Measurements from ENCODE around the gene CHADL. TPM values are rescaled to one million over a fixed set of nuclear protein-coding genes. Genes with fewer than 3 reads are reported as not detected.

CHADL gene
- total and polyA plus RNA-seq, 9 of the 15 experiments (the other 6 are each of a cell fraction or from before 2014, with no cell fraction given): not detected

- TF ChIP-seq TCF3 (CRISPR knock-in tag; IDR thresholded peaks at IDR 0.05) (peak; percentile 1; the same call in 1 of the 2 replicates), ZNF398 (CRISPR knock-in tag; IDR thresholded peaks at IDR 0.05) (no peak), CBX8 (IDR thresholded peaks at IDR 0.05; ENCODE audit: borderline replicate concordance, extremely low read depth, low read depth, low read length, poor library complexity, severe bottlenecking) (no peak), BCL6 (CRISPR knock-in tag; IDR thresholded peaks at IDR 0.05) (no peak), PCBP1 (IDR thresholded peaks at IDR 0.05; ENCODE audit: low read depth, low read length, poor library complexity, severe bottlenecking) (peak; percentile 54), SMAD3 (CRISPR knock-in tag; conservative IDR thresholded peaks at IDR 0.05) (no peak), PYGO2 (tag; IDR thresholded peaks at IDR 0.05) (no peak), SAP30 (IDR thresholded peaks at IDR 0.05; ENCODE audit: borderline replicate concordance, insufficient read depth, low read depth, low read length, poor library complexity, severe bottlenecking) (peak; percentile 95), TSC22D4 (tag; IDR thresholded peaks at IDR 0.05) (no peak), RUNX1 (IDR thresholded peaks at IDR 0.05; ENCODE audit: low read depth) (no peak), TRIM25 (IDR thresholded peaks at IDR 0.05; ENCODE audit: borderline replicate concordance) (no peak), ZNF146 (CRISPR knock-in tag; IDR thresholded peaks at IDR 0.05; ENCODE audit: unreplicated experiment) (no peak), RBM34 (IDR thresholded peaks at IDR 0.05; ENCODE audit: borderline replicate concordance, insufficient read depth, low read length) (no peak), FUS (optimal IDR thresholded peaks at IDR 0.05; ENCODE audit: low read depth, low read length) (no peak), ZNF639 (CRISPR knock-in tag; conservative IDR thresholded peaks at IDR 0.05 in 1 of 2, IDR thresholded peaks at IDR 0.05 in 1 of 2) (peak in 1 of 2 experiments; percentile 58; a peak in 1 of 4 replicates), NR2F6 (CRISPR knock-in tag; IDR thresholded peaks at IDR 0.05) (no peak), ELF1 (tag; IDR thresholded peaks at IDR 0.05) (peak; percentile 93), E2F5 (CRISPR knock-in tag; IDR thresholded peaks at IDR 0.05) (0 out of 2 replicates have a peak, but pooled peaks have one; percentile 60)
Measured at GRCh38 chr22:41285820-41286638, 45.3 kb upstream of the CHADL start, which contains the start of gene RANGAP1 (continued).
